PC-9 (cell line): Measurements from ENCODE around the gene SLC17A3.

ENCODE experiments used
- CTCF ChIP-seq: fragments of 200-600 bp; sonication (generic); conservative IDR thresholded peaks from 2 replicates; pipeline ENCODE4 v1.6.1; 2017; ENCODE audit warnings: mixed run types, antibody characterized with exemption, mild to moderate bottlenecking, moderate library complexity
- EZH2 ChIP-seq: fragments of 200-600 bp; sonication (generic); IDR thresholded peaks from 2 replicates; pipeline ENCODE4 v1.8.0; 2017; ENCODE audit warnings: antibody characterized with exemption, low read depth

GRCh38 chr6:25835442-25836283, 38.4 kb downstream of the SLC17A3 start:
- no peak for TF ChIP-seq CTCF
- no peak for TF ChIP-seq EZH2
